Transverse colon (tissue), 4 donors: ENCODE measurements around the gene CWC25. TPM values are rescaled to one million over a fixed set of nuclear protein-coding genes. Genes with fewer than 3 reads are reported as not detected.

Experiments used
- DNase-seq: peaks from one replicate; pipeline ENCODE4 v3.0.0-alpha.2; 2019
- H3K27ac ChIP-seq, 4 donors: fragments of 200-600 bp; sonication (generic); 2 replicates each; pipeline ENCODE4 v1.5.1; 2016 to 2018; ENCODE audit warnings: inconsistent platforms in 4 of 4
- H3K27me3 ChIP-seq: fragments of 200-600 bp; sonication (generic); 2 replicates; pipeline ENCODE4 v1.5.1; 2017; ENCODE audit warnings: inconsistent platforms
- H3K36me3 ChIP-seq, 4 donors: fragments of 200-600 bp; sonication (generic); 2 replicates each; pipeline ENCODE4 v1.5.1; 2017 to 2019; ENCODE audit warnings: inconsistent platforms in 4 of 4
- H3K4me1 ChIP-seq, 4 donors: fragments of 200-600 bp; sonication (generic); 2 replicates each; pipeline ENCODE4 v1.5.1; 2017 to 2020; ENCODE audit warnings: inconsistent platforms in 4 of 4
- H3K4me3 ChIP-seq, 4 donors: fragments of 200-600 bp; sonication (generic); 1 replicate in 1 of 4; 2 replicates in 3 of 4; pipeline versions ENCODE4 v1.5.1 to v1.6.1; 2017 to 2019; ENCODE audit warnings: inconsistent platforms in 4 of 4
- H3K9me3 ChIP-seq, 2 donors: fragments of 200-600 bp; sonication (generic); 2 replicates each; pipeline ENCODE4 v1.5.1; 2017 to 2019; ENCODE audit warnings: inconsistent platforms in 2 of 2
- EP300 ChIP-seq: sonication (generic); formaldehyde crosslinking; IDR thresholded peaks from one replicate; pipeline ENCODE4 v1.6.1; 2017; ENCODE audit warnings: antibody characterized with exemption, low read depth
- POLR2A ChIP-seq: fragments of 450-650 bp; IDR thresholded peaks from one replicate; pipeline ENCODE4 v1.6.1; 2016; ENCODE audit warnings: antibody characterized with exemption, mild to moderate bottlenecking, moderate library complexity
- POLR2AphosphoS5 ChIP-seq, 3 donors: sonication (generic); formaldehyde crosslinking; IDR thresholded peaks; one replicate each; pipeline ENCODE4 v1.6.1; 2016; ENCODE audit warnings: antibody characterized with exemption in 3 of 3
- WGBS, 2 donors: methylation state at CpG; one replicate each; pipeline ENCODE4 v1.1.5; 2018; ENCODE audit warnings: low coverage in 1 of 2; 5-methylcytosine and 5-hydroxymethylcytosine counted together
- in situ Hi-C, 4 donors: fragments of 200-750 bp; cut with MboI; loops; one replicate each; pipeline versions ENCODE4 v1.15.0 to v1.15.1; 2017; ENCODE audit warnings: low sequenced_read_pairs in 3 of 4, low pct_ligation_motif_present in 1 of 4, low pct_unique_long_range_greater_than_20kb in 1 of 4
- intact Hi-C: fragments of 100-400 bp; cut with DNase I; formaldehyde crosslinking; loops from one replicate; pipeline ENCODE4 v1.15.1; 2023; ENCODE audit warnings: low total_unique reads
- total RNA-seq, 4 donors: library from RNA; depleted of rRNA; stranded (reverse); fragments of >200 nt; gene quantifications; one replicate each; pipeline ENCODE4 v1.1.0, GENCODE V29; 2016
- TF ChIP-seq, protein P1 (sequence below), 5 experiments: fragments of 200-600 bp in 3 of 5; fragments of 450-650 bp in 2 of 5; sonication (generic) in 3 of 5; IDR thresholded peaks; 1 replicate in 2 of 5; 2 replicates in 3 of 5; pipeline ENCODE4 v1.5.1; 2016 to 2017; ENCODE audit warnings: antibody characterized with exemption in 5 of 5, inconsistent platforms in 3 of 5, mild to moderate bottlenecking in 2 of 5, moderate library complexity in 1 of 5

Gene CWC25
- total RNA-seq, 4 donors from 2014 or later = 22.1 to 97.3 (median 37.5) TPM

DNA sequence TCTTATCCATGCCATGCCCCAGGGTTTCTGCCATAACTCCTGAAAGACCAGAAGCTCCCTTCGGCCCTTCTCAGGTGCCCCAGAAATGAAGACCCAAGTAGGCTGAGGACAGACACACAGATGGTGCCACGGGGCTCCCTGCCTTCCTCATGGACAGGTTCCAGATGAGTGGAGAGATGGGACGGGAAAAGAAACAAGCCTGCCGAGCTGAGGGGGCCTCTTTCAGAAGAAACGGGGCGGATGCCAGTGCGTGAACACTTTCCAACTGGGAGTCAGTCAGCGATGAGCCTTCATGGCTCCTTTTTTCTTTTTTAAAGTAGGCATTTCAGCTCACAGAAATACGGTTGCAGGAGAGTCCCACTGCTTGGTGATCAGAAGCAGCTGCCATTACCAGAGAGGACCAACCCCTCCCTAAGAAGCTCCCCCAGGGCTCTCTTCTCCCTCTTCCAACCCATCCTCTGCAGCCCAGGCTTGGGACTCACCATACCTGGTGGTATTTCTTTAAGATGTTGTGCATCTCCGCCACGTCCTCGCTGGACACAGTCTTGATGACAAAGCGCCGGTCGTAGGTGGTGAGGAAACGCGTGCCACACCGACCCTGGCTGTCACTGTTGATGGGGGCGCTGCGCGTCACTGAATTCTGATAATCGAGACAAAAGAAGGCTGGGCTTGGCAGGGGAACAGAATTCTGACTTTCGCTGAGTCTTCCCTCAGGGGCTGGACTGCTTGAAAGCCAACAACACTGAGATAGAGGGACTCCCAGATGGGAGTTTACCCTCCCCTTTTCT, 45.0 kb downstream of the CWC25 start:
- Histone ChIP-seq H3K9me3 (no peaks in the 10 kb centered on the region), H3K36me3 (peaks cover 0 to 91% (median 45%) of the 10 kb centered on the region in 4 donors), H3K4me1 (no peaks in the 10 kb centered on the region), H3K4me3 (no peak overlapping the region), H3K27me3 (no peaks in the 10 kb centered on the region), H3K27ac (no peak overlapping the region)
- WGBS, 2 donors = 84 to 93% methylated on average over 11 to 23 of the region's 23 CpGs
- in situ Hi-C loops = no loop called here
- TF ChIP-seq POLR2A = no peak
- intact Hi-C loops = no loop called here
- no peak for DNase-seq

DNA sequence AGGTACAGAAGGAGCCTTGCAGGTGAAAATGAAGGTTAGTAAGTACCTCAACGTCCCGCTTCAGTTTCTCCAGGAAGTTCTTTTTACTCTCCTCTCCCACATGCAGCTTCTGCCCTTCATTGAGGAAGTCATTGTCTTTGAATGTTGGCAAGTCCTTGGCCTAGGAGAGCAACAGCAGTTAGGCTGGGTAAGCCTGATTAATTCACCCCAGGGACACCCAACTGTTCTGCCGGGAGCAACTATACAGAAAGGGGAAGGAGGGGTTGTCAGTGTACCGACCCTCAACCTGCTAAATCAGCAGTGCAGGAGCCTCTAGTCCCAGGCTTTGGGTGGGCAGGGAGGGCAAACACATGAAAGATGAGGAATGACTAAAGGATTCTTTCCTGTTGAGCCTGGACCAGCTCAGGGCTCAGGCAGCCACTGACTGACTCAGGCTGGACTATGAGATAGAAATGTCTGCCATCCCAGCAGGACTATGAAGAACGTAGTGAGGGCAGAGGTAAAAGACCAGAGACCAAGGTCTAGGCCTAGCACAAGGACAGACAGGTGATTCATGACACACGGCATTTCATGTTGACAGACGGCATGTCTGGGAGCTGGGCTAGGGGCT, 47.4 kb downstream of the CWC25 start:
- Histone ChIP-seq H3K4me1 (no peaks in the 10 kb centered on the region), H3K36me3 (peaks cover 0 to 94% (median 42%) of the 10 kb centered on the region in 4 donors), H3K4me3 (no peak overlapping the region), H3K27ac (no peak overlapping the region), H3K9me3 (no peaks in the 10 kb centered on the region), H3K27me3 (no peaks in the 10 kb centered on the region)
- WGBS, 2 donors = 71 to 85% methylated on average over 2 to 7 of the region's 7 CpGs
- no peak for DNase-seq
- intact Hi-C loops = no loop called here
- in situ Hi-C loops = no loop called here
- no peak for TF ChIP-seq POLR2AphosphoS5 (IDR thresholded peaks at IDR 0.05)
- no peak for TF ChIP-seq EP300
- TF ChIP-seq POLR2A = no peak
- TF ChIP-seq, protein P1, sequence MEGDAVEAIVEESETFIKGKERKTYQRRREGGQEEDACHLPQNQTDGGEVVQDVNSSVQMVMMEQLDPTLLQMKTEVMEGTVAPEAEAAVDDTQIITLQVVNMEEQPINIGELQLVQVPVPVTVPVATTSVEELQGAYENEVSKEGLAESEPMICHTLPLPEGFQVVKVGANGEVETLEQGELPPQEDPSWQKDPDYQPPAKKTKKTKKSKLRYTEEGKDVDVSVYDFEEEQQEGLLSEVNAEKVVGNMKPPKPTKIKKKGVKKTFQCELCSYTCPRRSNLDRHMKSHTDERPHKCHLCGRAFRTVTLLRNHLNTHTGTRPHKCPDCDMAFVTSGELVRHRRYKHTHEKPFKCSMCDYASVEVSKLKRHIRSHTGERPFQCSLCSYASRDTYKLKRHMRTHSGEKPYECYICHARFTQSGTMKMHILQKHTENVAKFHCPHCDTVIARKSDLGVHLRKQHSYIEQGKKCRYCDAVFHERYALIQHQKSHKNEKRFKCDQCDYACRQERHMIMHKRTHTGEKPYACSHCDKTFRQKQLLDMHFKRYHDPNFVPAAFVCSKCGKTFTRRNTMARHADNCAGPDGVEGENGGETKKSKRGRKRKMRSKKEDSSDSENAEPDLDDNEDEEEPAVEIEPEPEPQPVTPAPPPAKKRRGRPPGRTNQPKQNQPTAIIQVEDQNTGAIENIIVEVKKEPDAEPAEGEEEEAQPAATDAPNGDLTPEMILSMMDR (IDR thresholded peaks at IDR 0.05) = no peak

DNA sequence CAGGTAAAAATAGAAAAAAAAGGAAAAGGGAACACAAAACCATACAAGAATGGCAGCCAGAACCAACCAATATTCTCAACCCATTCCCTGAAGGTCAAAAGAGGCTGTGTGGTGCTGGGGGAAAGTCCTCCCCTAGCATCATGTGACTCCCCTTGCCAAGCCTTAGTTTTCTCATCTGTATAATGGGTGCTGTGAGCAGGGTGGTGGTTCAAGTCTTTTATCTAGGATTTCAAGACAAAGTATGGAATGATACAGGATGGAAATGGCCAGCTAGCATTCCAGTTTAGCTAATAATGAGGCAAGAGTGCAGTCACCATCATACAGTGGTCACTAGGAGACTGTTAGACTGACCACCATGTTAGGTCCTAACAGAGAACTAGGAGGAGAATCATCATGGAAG, 51.9 kb downstream of the CWC25 start:
- Histone ChIP-seq H3K4me1 (no peaks in the 10 kb centered on the region), H3K9me3 (no peaks in the 10 kb centered on the region), H3K36me3 (peaks cover 0 to 74% (median 33%) of the 10 kb centered on the region in 4 donors), H3K27me3 (no peaks in the 10 kb centered on the region), H3K4me3 (no peak overlapping the region), H3K27ac (no peak overlapping the region)
- intact Hi-C loops = no loop called here
- TF ChIP-seq EP300 = no peak
- TF ChIP-seq POLR2AphosphoS5 (IDR thresholded peaks at IDR 0.05) = no peak
- TF ChIP-seq, protein P1 (IDR thresholded peaks at IDR 0.05) = no peak
- TF ChIP-seq POLR2A = no peak
- in situ Hi-C loops = no loop called here
- no peak for DNase-seq

DNA sequence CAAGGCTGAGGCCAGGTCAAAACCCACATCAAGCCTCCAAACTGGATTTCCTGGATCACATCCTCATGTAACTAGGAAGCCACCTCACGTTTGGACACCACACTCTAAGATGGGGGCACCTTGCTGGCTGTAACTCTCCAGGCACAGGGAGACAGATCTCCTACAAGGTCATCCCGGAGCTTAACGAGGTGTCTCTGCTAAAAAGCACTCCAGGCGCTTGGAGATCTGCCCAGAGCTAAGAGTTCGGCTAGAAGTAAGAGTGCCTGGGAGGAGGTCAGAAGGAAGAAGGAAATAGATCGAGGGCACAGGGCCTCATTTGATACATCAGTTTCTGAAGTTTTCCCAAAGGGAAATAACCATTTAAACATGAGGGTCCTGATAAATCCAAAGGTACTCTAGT, 56.7 kb downstream of the CWC25 start:
- DNase-seq = no peak
- no peak for TF ChIP-seq POLR2AphosphoS5 (IDR thresholded peaks at IDR 0.05)
- TF ChIP-seq, protein P1 (IDR thresholded peaks at IDR 0.05) = no peak
- no peak for TF ChIP-seq POLR2A
- no peak for TF ChIP-seq EP300
- Histone ChIP-seq H3K36me3 (peaks cover 0 to 58% (median 28%) of the 10 kb centered on the region in 4 donors), H3K4me3 (no peak overlapping the region), H3K9me3 (no peaks in the 10 kb centered on the region), H3K27me3 (no peaks in the 10 kb centered on the region), H3K4me1 (no peaks in the 10 kb centered on the region), H3K27ac (no peak overlapping the region)
- intact Hi-C loops (no loop called here), in situ Hi-C loops (no loop called here)
- 53% methylated on average over 6 of the region's 6 CpGs; no CpG with 5 or more reads in 1 of the 2 donors for WGBS, 2 donors
